ENCODE measurements around the gene DPM2.

GRCh38 chr9:127923046-127923445, 14.6 kb downstream of the DPM2 start:
- TF ChIP-seq CTCF (IDR thresholded peaks at IDR 0.05) = no peak
- TF ChIP-seq EP300 (IDR thresholded peaks at IDR 0.05) = no peak
- no peak for TF ChIP-seq POLR2A (IDR thresholded peaks at IDR 0.05)
